Endothelial cell of coronary artery (primary cell): ENCODE measurements around the gene C1QL1. TPM values are rescaled to one million over a fixed set of nuclear protein-coding genes. Genes with fewer than 3 reads are reported as not detected.

Source experiments
- total RNA-seq: library from RNA; depleted of rRNA; stranded (reverse); fragments of >200 nt; gene quantifications from 2 replicates; pipeline ENCODE4 v1.2.3, GENCODE V29; 2014

The C1QL1 gene
- 0.09 TPM in 1 of 2 replicates, not detected in the other for total RNA-seq

DNA sequence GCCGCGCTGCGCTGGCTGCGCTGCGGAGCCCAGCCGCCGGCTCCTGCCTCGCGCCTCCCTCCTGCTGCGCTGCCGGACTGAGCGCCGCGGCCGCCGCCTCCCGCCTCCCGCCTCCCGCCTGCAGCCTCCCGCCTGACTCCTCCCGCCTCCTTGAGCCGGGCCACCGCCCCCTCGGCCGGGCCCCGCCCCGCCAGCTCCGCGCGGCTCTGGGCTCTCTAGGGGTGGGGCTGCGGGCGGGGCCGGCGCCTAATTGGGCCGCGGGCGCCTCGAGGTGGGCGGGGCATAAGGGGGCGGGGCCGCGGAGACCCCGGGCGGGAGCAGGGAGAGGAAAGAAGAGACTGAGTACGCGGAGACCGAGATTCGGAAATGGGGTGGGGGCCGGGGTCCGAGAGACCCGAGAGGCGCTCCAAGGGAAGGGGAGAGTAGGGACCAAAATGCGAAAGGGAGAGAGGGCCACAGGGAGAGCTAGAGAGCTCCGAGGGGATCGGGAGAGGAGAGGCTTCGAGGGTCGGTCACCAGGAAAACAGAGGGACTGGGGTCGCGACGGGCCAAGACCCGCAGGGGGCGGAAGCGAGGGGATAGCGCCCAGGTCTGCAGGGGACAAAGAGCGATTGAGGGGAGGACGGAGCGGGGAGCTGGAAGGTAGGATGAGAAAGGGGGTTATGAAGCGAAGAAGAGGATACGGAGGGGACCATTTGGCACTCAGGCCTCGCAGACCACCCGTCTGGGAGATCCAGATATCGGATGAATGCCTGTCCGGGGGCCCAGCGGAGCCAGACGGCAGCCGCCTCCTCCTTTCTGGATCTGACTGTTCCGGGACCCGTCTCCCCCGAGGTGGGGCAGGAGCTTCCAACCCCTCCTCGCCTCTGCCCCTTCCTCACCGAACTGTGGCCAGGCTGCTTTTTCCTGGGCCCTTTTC is at the start of gene C1QL1:
Gene C1QL1 (minus strand): TSS at position 79 of the 919 bp plus-strand sequence. CDS start 255 bp downstream, outside the sequence.

DNA sequence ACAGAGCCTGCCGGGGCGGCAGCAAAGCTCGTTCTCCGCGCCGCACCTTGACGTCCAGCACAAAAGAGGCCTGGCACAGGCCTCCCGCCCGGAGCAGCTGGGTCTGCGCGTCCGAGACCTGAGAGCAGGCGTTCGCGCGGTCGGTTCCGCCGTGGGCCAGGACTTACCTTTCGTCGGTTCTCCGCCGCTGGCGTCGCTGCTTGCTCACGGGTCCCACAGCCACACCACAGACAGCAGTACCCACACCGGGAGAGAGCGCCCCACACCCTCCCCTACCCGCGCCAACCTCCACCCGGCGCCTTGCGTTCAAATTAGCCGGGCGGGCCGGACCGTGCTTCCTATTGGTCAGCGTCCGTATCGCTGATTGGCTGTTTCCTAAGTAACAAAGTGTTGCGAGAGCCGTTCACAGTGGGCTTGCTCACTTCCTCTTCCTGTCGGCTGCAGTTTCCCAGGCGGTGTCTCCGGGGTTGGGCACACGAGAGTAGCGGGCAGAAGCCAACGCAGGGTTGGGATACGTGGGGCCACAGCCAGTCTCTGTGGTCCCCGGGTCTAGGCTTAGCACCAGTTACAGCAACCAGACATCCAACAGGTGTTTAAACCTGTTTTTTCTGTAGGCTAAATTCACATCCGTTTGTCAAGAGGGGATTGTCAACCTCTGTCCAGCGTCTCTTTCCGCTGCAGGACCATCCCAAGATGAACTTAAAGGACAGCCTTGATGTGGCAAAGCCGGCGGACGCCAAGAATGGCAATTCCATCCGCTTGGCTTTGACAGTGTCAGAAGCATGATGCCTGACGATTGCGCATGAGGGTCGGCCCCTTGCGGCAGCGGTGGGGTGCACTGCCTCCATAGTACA is 20.4 kb downstream of the C1QL1 start, which contains the start of gene KIF18B:
Gene KIF18B (minus strand): TSS at position 313 of the 854 bp plus-strand sequence. CDS start 11,429 bp downstream, outside the sequence.

DNA sequence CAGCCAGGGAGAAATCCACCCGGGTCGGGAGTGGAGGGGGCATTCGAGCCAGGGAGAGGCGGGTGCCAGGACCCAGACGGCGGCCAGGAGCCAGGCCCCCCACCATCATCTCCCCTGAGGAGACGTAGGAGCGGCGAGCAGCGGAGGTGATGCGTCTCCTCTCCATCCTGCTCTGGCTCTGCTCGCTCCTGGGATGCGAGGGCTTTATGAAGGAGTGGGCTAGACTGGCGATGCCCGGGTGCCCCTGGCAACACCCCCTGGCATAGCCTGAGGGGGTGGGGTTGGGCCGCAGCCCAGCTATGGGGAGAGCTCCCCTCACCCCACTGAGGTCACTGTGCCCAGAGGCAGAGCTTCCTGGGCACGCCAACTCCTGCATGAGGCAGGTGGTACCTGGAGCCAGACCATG is 52.8 kb downstream of the C1QL1 start, which contains the start of gene GFAP:
Gene GFAP (minus strand): TSS at position 180 of the 406 bp plus-strand sequence. CDS start 14 bp downstream, at position 166.

Other genes starting within 250 kb of the C1QL1 start
- gene ADAM11, start 209.3 kb downstream of the C1QL1 start, total RNA-seq: 0.19 and 0.36 TPM in 2 replicates
- 7.0 and 7.8 TPM in 2 replicates for gene GJC1, start 138.0 kb downstream of the C1QL1 start, total RNA-seq
- not detected in 2 replicates for gene HIGD1B, start 120.4 kb downstream of the C1QL1 start, total RNA-seq
- 176 and 188 TPM in 2 replicates for gene EFTUD2, start 68.9 kb downstream of the C1QL1 start, total RNA-seq
- 0.38 and 0.54 TPM in 2 replicates for gene GFAP, start 52.8 kb downstream of the C1QL1 start, total RNA-seq
- 1.7 and 3.1 TPM in 2 replicates for gene KIF18B, start 20.5 kb downstream of the C1QL1 start, total RNA-seq
- 26.7 and 27.0 TPM in 2 replicates for gene DCAKD, start 83.3 kb upstream of the C1QL1 start, total RNA-seq
- 58.7 and 58.9 TPM in 2 replicates for gene NMT1, start 93.0 kb upstream of the C1QL1 start, total RNA-seq
- 8.5 and 15.6 TPM in 2 replicates for gene PLCD3, start 164.2 kb upstream of the C1QL1 start, total RNA-seq
- gene ACBD4, start 167.4 kb upstream of the C1QL1 start, total RNA-seq: 3.2 and 5.1 TPM in 2 replicates
- gene HEXIM1, start 180.2 kb upstream of the C1QL1 start, total RNA-seq: 8.1 and 8.2 TPM in 2 replicates
- gene HEXIM2, start 193.6 kb upstream of the C1QL1 start, total RNA-seq: 2.7 and 4.0 TPM in 2 replicates